ENCODE measurements around the gene U2AF2.

Gene U2AF2

DNA sequence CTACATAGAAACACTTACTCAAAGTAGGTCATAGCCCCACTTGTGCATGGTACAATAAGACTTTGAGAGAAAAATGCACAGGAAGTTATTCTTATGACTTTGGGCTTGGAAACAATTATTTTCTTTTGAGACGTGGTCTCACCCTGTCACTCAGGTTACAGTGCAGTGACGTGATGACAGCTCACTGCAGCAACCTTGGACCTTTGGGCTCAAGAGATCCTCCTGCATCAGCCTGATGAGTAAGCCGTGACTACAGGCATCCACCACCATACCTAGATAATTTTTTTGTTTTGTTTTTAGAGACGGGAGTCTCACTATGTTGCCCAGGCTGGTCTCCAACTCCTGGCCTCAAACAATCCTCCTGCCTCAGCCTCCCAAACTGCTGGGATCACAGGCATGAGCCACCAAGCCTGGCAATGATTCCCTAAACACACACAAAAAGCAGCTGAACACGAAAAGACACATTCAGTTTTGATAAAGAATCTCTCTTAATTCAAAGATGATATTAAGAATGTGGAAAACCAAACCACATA, 65.4 kb downstream of the U2AF2 start:
- no peak for DNase-seq

DNA sequence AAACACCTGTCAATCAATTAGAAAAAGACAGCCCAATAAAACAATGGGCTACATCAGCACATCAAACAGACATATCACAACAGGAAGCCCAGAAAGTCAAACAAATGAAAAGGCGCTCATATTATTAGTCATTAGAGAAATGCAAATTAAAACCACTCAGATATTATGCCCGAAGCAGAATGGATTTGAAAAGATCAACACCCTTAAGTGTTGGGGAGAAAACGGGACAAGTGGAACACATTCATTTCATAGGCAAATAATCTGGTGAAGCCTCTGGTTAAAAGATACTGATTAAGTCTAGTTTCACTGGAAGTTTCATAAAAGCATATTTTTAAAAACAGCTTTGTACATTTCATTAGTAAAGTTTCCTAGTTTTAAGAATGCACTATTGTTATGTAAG, 66.0 kb downstream of the U2AF2 start:
- DNase-seq, result no peak

DNA sequence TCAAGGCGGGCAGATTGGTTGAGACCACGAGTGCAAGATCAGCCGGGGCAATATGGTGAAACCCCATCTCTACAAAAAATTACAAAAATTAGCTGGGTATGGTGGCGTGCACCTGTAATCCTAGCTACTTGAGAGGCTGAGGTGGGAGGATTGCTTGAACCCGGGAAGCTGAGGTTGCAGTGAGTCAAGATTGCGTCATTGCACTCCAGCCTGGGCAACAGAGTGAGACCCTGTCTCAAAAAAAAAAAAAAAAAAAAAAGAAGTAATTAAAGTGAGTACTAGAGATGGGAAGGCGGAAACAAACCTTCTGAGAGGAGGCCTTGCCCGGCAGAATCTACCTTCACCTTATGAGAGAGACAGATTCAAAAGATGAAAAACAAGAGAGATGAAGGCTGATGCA, 68.7 kb downstream of the U2AF2 start:
- DNase-seq, result no peak
